ENCODE results near the gene DNMT3B.

- TF ChIP-seq, protein P1, sequence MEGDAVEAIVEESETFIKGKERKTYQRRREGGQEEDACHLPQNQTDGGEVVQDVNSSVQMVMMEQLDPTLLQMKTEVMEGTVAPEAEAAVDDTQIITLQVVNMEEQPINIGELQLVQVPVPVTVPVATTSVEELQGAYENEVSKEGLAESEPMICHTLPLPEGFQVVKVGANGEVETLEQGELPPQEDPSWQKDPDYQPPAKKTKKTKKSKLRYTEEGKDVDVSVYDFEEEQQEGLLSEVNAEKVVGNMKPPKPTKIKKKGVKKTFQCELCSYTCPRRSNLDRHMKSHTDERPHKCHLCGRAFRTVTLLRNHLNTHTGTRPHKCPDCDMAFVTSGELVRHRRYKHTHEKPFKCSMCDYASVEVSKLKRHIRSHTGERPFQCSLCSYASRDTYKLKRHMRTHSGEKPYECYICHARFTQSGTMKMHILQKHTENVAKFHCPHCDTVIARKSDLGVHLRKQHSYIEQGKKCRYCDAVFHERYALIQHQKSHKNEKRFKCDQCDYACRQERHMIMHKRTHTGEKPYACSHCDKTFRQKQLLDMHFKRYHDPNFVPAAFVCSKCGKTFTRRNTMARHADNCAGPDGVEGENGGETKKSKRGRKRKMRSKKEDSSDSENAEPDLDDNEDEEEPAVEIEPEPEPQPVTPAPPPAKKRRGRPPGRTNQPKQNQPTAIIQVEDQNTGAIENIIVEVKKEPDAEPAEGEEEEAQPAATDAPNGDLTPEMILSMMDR (IDR thresholded peaks at IDR 0.05), result no peak
- no peak for TF ChIP-seq POLR2A (IDR thresholded peaks at IDR 0.05)
Measured at GRCh38 chr20:32752458-32753250, 9.5 kb upstream of the DNMT3B start.

Data from uterus (tissue), 2 donors.